ENCODE results near the gene CAMTA1. TPM values are rescaled to one million over a fixed set of nuclear protein-coding genes. Genes with fewer than 3 reads are reported as not detected.

CAMTA1 gene
- total RNA-seq, 1 experiment from 2014 or later, result 50.3 TPM

GRCh38 chr1:7052701-7053100 lies 267.4 kb downstream of the CAMTA1 start:
- DNase-seq, result no peak
- Mint-ChIP-seq H3K4me3 (ENCODE audit: low read depth, unreplicated experiment) (no peak overlapping the region), H3K9me3 (ENCODE audit: low read depth, unreplicated experiment) (no peaks in the 10 kb centered on the region), H3K27me3 (ENCODE audit: unreplicated experiment) (peaks cover 100% of the 10 kb centered on the region), H3K4me1 (ENCODE audit: low read depth, unreplicated experiment) (no peaks in the 10 kb centered on the region), H3K36me3 (ENCODE audit: insufficient read depth, unreplicated experiment) (no peaks in the 10 kb centered on the region), H3K27ac (ENCODE audit: unreplicated experiment) (no peak overlapping the region)
- TF ChIP-seq CTCF (IDR thresholded peaks at IDR 0.05; ENCODE audit: unreplicated experiment), result no peak
- intact Hi-C loops (cut with micrococcal nuclease; ENCODE audit: unreplicated experiment), result no loop called here
- BruUV-seq (replicated peaks), result no TSS peak
- CTCF ChIA-PET, result interaction anchor here (0.6 to 0.8 kb wide), 2 partner anchors 42 to 124 kb away, joined by 3 read pairs; no protein-coding TSS in a partner anchor

- Mint-ChIP-seq H3K4me3 (ENCODE audit: low read depth, unreplicated experiment) (no peak overlapping the region), H3K27ac (ENCODE audit: unreplicated experiment) (no peak overlapping the region), H3K27me3 (ENCODE audit: unreplicated experiment) (peaks cover 99% of the 10 kb centered on the region), H3K36me3 (ENCODE audit: insufficient read depth, unreplicated experiment) (no peaks in the 10 kb centered on the region), H3K4me1 (ENCODE audit: low read depth, unreplicated experiment) (no peaks in the 10 kb centered on the region), H3K9me3 (ENCODE audit: low read depth, unreplicated experiment) (no peaks in the 10 kb centered on the region)
- no peak for TF ChIP-seq CTCF (IDR thresholded peaks at IDR 0.05; ENCODE audit: unreplicated experiment)
- BruUV-seq (replicated peaks), result no TSS peak
- CTCF ChIA-PET, result no interaction called here
- intact Hi-C loops (cut with micrococcal nuclease; ENCODE audit: unreplicated experiment), result no loop called here
- DNase-seq, result no peak
Observed at GRCh38 chr1:7060745-7061144, 275.5 kb downstream of the CAMTA1 start.

- CTCF ChIA-PET, result no interaction called here
- no peaks in the 10 kb centered on the region for H3K36me3 Mint-ChIP-seq (ENCODE audit: insufficient read depth, unreplicated experiment)
Observed at GRCh38 chr1:7062346-7063061, 277.2 kb downstream of the CAMTA1 start.

GRCh38 chr1:7063981-7064380 lies 278.7 kb downstream of the CAMTA1 start:
- no TSS peak for BruUV-seq (replicated peaks)
- Mint-ChIP-seq H3K9me3 (ENCODE audit: low read depth, unreplicated experiment) (no peaks in the 10 kb centered on the region), H3K36me3 (ENCODE audit: insufficient read depth, unreplicated experiment) (no peaks in the 10 kb centered on the region), H3K4me1 (ENCODE audit: low read depth, unreplicated experiment) (no peaks in the 10 kb centered on the region), H3K4me3 (ENCODE audit: low read depth, unreplicated experiment) (no peak overlapping the region), H3K27ac (ENCODE audit: unreplicated experiment) (no peak overlapping the region), H3K27me3 (ENCODE audit: unreplicated experiment) (peaks cover 89% of the 10 kb centered on the region)
- DNase-seq, result no peak
- TF ChIP-seq CTCF (IDR thresholded peaks at IDR 0.05; ENCODE audit: unreplicated experiment), result no peak
- intact Hi-C loops (cut with micrococcal nuclease; ENCODE audit: unreplicated experiment), result no loop called here
- CTCF ChIA-PET, result interaction anchor here (0.7 kb wide), 1 partner anchor 9 kb away, joined by 13 read pairs; no protein-coding TSS in a partner anchor

More at GRCh38 chr1:7062346-7063061, 277.2 kb downstream of the CAMTA1 start:
- TF ChIP-seq CTCF (IDR thresholded peaks at IDR 0.05; ENCODE audit: unreplicated experiment), result no peak
- no peak for DNase-seq
- H3K27me3 Mint-ChIP-seq (ENCODE audit: unreplicated experiment), result peaks cover 99% of the 10 kb centered on the region
- no peaks in the 10 kb centered on the region for H3K9me3 Mint-ChIP-seq (ENCODE audit: low read depth, unreplicated experiment)
- no TSS peak for BruUV-seq (replicated peaks)
- intact Hi-C loops (cut with micrococcal nuclease; ENCODE audit: unreplicated experiment), result no loop called here
- no peak overlapping the region for H3K4me3 Mint-ChIP-seq (ENCODE audit: low read depth, unreplicated experiment)
- no peak overlapping the region for H3K27ac Mint-ChIP-seq (ENCODE audit: unreplicated experiment)
- H3K4me1 Mint-ChIP-seq (ENCODE audit: low read depth, unreplicated experiment), result no peaks in the 10 kb centered on the region
